ENCODE measurements around the gene CLCN7.

- no peak for TF ChIP-seq POLR2A (IDR thresholded peaks at IDR 0.05)
- TF ChIP-seq, protein P1, sequence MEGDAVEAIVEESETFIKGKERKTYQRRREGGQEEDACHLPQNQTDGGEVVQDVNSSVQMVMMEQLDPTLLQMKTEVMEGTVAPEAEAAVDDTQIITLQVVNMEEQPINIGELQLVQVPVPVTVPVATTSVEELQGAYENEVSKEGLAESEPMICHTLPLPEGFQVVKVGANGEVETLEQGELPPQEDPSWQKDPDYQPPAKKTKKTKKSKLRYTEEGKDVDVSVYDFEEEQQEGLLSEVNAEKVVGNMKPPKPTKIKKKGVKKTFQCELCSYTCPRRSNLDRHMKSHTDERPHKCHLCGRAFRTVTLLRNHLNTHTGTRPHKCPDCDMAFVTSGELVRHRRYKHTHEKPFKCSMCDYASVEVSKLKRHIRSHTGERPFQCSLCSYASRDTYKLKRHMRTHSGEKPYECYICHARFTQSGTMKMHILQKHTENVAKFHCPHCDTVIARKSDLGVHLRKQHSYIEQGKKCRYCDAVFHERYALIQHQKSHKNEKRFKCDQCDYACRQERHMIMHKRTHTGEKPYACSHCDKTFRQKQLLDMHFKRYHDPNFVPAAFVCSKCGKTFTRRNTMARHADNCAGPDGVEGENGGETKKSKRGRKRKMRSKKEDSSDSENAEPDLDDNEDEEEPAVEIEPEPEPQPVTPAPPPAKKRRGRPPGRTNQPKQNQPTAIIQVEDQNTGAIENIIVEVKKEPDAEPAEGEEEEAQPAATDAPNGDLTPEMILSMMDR (IDR thresholded peaks at IDR 0.05), result no peak
- TF ChIP-seq POLR2AphosphoS5 (IDR thresholded peaks at IDR 0.05), result no peak
These were observed 28.5 kb upstream of the CLCN7 start for GRCh38 chr16:1503110-1503955.

Data from prostate gland (tissue), 2 donors.